NB4 (cell line): ENCODE measurements around the gene ITPR2.
A peak's percentile ranks its signal among the peaks of the same experiment; 100 is the strongest.

ENCODE experiments used
- DNase-seq: peaks from one replicate; pipeline ENCODE4 v3.0.0; 2010; ENCODE audit warnings: low read depth
- H3K4me3 ChIP-seq: one replicate; pipeline ENCODE4 v1.5.1; 2011; ENCODE audit warnings: mild to moderate bottlenecking, low read depth, low read length, moderate library complexity
- MYC ChIP-seq: IDR thresholded peaks from 2 replicates; pipeline ENCODE4 v1.6.1; 2011; ENCODE audit warnings: low read depth, low read length
- POLR2A ChIP-seq: IDR thresholded peaks from 2 replicates; pipeline ENCODE4 v1.6.1; 2011; ENCODE audit warnings: mild to moderate bottlenecking; ENCODE audit not compliant: insufficient read length; ENCODE audit errors: extremely low read depth
- TF ChIP-seq, protein P1 (sequence below): IDR thresholded peaks from one replicate; pipeline ENCODE4 v1.5.1; 2012; ENCODE audit warnings: low read depth, low read length
- TF ChIP-seq, protein P2 (sequence below): IDR thresholded peaks from 2 replicates; pipeline ENCODE4 v1.6.1; 2011; ENCODE audit warnings: low read depth, low read length

Gene ITPR2

DNA sequence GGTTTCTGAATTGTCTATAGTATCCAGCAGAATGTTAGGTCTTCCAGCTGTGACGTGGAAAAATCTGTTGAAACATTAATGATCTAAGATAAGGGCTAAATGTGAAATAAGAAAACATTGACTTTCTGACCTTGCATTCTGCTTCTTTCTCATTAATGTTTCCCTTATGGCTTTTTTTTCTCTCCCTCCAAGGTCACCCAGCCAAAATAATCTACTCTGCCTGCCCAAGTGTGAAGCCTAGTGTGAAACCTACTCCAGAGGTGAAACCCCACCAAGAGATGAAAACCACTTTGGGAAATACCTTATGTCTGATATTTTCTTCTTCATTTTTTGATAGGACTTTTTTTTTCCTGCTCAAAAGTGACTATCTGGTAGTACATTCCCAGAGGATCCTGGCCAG is 529.6 kb downstream of the ITPR2 start:
- no peak for DNase-seq
- no peak overlapping the region for H3K4me3 ChIP-seq
- no peak for TF ChIP-seq POLR2A
- TF ChIP-seq, protein P1, sequence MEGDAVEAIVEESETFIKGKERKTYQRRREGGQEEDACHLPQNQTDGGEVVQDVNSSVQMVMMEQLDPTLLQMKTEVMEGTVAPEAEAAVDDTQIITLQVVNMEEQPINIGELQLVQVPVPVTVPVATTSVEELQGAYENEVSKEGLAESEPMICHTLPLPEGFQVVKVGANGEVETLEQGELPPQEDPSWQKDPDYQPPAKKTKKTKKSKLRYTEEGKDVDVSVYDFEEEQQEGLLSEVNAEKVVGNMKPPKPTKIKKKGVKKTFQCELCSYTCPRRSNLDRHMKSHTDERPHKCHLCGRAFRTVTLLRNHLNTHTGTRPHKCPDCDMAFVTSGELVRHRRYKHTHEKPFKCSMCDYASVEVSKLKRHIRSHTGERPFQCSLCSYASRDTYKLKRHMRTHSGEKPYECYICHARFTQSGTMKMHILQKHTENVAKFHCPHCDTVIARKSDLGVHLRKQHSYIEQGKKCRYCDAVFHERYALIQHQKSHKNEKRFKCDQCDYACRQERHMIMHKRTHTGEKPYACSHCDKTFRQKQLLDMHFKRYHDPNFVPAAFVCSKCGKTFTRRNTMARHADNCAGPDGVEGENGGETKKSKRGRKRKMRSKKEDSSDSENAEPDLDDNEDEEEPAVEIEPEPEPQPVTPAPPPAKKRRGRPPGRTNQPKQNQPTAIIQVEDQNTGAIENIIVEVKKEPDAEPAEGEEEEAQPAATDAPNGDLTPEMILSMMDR = no peak
- TF ChIP-seq, protein P2, sequence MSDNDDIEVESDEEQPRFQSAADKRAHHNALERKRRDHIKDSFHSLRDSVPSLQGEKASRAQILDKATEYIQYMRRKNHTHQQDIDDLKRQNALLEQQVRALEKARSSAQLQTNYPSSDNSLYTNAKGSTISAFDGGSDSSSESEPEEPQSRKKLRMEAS = no peak
- no peak for TF ChIP-seq MYC

DNA sequence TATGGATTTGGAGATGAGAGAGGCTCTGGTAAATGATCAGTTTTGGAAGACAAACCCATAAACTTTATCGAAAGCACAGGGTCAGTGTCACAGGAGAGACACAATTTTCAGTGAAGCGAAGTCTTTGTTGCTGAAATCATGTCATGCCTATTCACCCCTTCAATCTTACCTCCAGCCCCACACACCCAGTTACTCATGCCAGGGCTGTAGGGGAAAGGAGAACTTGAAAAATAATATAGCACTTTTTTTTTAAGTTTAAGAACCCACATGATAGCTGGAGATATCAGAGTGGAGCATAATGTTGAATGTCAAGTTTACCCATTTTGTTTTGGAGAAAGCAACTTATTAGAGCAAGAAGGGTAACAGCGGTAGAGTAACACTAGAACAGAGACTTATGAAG is 530.2 kb downstream of the ITPR2 start:
- no peak for DNase-seq
- TF ChIP-seq POLR2A (no peak), MYC (no peak)
- TF ChIP-seq, protein P1 = no peak
- TF ChIP-seq, protein P2 = no peak
- no peak overlapping the region for H3K4me3 ChIP-seq

DNA sequence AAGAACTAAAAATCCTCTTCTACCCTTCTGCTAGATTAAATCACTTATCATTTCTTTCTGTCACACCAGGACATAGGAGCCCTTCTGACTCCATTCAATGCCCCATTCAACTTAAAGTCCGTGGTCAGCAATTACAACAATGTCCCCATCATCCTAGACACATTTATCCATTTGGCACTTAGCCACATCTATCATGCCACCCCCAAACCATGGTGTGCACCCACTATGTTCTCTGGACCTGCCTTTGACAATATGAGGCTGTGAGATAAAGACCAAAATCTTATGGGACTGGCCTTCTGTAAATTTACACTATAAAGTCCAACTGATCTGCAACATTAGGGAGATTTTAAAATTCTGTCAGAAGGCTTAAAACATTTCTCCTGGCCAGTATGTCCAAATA is 533.2 kb downstream of the ITPR2 start:
- TF ChIP-seq, protein P2 = no peak
- TF ChIP-seq MYC (no peak), POLR2A (no peak)
- TF ChIP-seq, protein P1 = no peak
- H3K4me3 ChIP-seq = peak overlapping the region; percentile 52
- DNase-seq = peak; percentile 38

DNA sequence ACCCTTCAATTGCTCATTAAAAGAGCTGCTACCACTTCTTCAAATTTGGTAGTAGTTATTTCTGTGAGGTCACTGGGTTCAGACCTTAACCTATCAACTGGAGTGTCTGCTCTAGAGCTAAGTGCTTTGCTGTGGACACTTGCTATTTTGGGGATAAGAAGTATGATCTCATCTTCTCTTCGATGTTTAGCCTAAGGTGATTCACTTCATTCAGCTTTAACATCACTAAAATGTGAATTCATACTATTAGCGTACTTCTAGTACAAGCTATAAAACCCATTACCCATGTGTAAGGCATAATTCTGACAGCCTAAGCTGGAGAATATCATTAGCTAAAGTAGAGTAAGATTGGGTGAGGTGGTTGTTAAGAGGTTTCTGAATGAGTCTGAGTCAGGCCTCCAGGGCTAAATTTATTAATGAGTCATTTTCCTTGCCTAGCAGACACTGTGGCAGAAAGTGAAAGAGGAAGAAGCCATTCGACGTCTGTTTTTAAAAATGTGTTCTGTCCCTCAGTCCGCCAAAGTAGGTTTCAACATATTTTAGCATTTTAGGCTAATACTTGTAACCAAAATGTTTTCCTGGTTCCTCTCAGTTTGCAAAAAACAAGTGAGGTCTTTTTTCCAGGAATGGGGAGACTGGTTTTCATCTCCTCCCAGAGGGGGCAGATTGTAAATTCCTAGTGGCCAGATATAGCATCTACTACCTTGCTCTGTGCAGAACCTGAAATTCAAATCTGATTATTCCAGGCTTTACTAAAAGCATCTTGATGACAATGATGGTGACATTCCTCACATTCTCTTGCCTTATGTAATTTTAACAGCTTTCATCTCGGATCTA is 534.0 kb downstream of the ITPR2 start:
- peak overlapping the region; percentile 52 for H3K4me3 ChIP-seq
- DNase-seq = peak; percentile 96
- TF ChIP-seq POLR2A (no peak), MYC (peak; percentile 90)
- TF ChIP-seq, protein P2 = peak; percentile 89
- TF ChIP-seq, protein P1 = peak; percentile 35

DNA sequence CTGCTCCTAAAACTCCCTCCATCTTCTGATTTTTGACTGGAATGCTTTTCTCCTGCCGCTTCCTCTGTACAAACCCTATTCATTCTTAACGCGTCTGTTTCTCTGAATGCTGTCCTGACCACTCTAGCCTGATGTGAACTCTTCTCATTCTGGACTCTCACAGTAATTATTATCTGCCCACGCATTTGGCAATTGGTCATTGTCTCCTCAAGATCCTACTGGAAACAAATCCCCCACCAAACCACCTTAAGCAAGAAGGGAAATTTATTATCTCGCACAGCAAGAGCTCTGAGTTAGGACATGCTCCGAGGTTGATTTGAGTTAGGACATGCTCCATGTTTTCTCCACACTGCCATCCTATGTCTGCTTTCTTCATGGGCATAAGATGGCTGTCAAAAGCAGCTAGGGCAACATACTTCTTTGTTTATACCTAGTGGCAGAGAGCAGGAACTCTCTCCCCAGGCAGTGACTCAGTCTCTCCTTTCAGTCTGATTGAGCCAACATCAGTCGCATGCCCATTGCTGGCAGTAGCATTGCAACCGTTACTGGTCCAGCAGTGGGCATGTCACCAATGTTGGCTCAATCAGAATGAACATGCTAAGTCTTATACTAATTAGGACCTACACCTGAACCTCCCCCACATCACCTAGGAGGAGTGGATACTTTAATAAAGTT is 535.5 kb downstream of the ITPR2 start:
- no peak for DNase-seq

More for the DNA sequence above, 535.5 kb downstream of the ITPR2 start:
- H3K4me3 ChIP-seq = no peak overlapping the region
- TF ChIP-seq, protein P1 = no peak
- TF ChIP-seq, protein P2 = no peak
- TF ChIP-seq MYC = no peak
- TF ChIP-seq POLR2A = no peak
